Left forelimb (tissue), 1 donor: ENCODE measurements around the gene KAZN.

Source experiments
- DNase-seq: peaks from one replicate; pipeline ENCODE4 v3.0.0-alpha.2; 2018; ENCODE audit warnings: low spot score

The KAZN gene

DNA sequence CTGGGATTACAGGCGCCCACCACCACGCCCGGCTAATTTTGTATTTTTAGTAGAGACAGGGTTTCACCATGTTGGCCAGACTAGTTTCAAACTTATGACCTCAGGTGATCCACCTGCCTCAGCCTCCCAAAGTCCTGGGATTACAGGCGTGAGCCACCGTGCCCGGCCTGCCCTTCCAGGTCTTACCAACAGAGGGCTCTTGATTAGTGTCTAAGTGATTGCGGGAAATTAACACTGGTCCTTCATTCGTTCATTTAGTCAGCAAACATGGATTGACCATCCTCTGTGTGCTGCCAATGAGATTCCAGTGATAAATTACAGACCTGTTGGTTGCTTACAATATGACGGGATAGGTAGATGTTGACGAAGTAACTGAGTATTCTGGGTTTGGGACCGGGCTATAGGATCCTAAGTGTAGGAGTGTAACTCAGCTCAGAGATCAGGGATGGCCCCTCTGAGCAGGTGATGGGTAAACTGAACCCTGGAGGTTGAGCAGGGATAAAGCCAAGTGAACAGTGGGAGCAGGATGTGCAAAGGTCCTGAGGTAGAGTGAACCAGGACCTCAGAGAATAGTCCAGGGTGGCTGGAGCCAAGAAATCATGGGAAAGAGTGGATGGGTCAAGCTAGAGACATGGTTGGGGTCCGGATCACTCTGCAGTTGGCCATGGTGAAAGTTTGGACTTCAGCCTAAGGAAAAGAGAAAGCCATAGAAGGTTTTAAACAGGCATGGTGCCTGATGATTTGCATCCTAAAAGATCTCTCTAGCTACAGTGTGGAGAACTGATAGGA, 171.2 kb downstream of the KAZN start:
- DNase-seq, result no peak

DNA sequence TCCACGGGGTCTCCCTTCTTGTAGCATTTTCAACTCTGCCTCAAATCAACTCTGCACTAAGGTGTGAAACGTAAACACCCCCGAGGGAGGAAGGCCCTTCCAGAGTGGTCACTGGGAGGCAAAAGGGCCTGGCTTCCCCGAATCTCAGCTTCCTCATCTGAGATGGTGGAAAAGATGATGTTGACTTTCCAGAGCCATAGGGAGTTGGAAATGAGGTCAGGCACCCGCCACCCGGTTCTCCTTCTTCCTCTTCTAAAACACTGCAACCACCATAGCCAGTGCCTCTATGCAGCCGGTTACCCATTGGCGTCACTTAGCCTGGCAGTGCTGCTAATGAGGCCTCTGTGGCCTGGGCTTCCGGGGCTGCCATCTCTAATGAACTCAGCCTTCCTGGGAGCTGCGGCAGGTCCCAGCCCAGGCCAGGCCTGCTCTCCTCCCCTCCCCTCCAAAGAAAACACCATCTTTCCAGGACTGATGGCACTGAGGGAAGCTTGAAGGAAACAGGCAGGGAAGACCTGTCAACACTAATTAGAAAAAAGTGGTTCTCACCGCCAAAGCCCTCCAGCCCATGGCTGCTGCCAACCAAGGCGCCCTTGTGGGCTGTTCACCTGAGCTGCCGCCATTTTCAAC, 175.0 kb downstream of the KAZN start:
- DNase-seq, result no peak

DNA sequence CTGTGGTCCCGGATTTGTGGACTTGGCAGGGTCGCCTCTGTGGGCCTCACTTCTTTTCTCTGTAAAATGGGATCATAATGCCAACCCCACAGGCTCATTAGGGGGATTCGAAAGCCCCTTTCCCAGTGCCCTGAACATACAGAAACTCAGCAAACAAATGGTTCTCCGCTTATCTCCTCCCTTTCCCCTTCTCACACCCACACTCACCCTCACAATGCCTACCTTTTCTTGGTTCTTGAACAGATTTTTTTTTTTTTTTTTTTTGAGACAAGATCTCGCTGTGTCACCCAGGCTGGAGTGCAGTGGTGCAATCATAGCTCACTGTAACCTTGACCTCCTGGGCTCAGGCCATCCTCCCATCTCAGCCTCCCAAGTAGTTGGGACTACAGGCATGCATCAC, 175.7 kb downstream of the KAZN start:
- no peak for DNase-seq

DNA sequence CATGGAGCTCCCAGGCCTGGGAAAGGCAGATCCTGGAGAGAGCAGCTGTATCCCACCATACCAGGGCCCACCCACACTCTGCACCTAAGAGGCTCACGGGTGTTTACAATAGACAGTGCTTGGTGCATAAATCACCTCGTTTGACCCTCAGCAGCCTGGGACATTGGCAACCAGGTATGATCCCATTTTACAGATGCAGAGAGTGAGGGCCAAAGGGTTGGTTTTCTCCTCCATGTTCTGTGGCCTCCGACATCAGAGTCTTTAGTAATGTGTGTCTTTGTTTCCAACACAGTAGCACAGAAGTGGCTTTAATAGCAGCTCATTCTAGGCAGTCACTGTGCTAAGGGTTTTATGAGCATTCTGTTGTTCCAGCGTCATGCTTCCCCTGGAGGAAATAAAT, 176.5 kb downstream of the KAZN start:
- DNase-seq, result no peak

DNA sequence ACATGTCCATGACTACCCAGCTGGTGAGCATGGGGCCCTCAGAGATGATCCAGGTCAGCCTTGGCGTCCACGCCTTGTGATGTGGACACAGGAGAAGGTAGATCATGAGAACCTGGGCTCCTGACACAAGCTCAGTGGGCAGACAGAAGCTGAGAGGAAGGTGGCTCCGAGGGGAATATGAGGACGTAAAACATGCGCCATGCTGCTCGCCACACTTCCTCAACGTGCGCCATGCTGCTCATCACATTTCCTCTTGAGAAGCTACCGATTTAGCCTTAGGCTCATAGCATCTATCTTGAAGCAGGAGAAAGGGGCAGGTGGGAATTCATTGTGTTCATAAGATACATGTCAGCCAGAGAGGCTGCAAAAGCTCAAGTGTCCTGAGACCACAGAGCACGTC, 176.9 kb downstream of the KAZN start:
- no peak for DNase-seq

DNA sequence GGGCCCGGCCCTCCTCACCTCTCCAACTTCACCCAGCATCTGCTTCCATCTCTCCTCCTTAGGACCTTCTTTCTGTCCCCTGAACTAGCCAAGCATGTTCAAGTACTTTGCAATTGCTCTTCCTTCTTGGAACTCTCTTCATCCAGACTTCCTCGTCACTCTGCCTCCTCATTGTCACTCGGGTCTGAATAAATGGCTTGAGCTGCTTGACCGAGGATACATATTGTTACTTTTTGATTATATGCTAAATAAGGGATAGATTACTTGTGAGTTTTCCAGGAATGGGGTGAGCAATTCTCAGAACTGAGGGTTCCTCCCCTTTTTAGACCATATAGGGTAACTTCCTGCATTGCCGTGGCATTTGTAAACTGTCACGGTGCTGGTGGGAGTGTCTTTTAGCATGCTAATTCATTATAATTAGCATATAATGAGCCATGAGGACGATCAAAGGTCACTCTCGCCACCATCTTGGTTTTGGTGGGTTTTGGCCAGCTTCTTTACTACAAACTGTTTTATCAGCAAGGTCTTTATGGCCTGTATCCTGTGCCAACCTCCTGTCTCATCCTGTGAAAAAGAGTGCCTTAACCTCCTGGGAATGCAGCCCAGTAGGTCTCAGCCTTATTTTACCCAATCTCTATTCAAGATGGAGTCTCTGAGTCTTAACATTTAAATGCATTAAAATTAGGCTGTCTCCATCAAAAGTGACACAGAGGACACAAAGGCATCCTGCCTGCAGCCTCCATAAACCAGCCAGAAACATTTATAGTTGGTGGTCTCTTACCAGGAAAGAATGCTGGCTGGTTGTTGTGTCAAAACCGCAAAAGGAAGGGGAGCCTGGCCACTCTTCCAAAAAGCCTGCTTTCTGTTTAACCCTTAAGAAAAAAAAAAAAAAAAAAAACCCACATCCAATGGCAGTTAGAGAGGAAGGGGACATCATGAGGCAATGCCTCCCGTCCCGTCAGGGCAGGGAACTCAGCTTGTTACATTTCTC, 179.3 kb downstream of the KAZN start:
- DNase-seq, result no peak

DNA sequence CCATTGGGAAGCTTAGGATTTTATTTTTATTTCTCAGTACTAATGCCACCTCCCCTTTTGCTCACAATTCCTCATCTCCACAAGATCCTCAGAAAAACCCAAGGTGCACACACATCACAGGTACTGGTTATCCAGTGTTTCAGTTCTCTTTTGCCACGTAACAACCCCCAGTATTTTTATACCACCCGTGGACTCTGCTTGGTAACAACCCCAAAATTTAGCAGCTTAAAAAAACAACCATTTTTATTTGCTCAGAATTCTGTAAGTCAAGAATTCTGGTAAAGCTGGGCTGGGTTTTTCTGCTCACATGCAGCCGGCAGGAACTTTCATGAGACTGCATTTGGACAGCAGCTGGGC, 180.0 kb downstream of the KAZN start:
- no peak for DNase-seq

DNA sequence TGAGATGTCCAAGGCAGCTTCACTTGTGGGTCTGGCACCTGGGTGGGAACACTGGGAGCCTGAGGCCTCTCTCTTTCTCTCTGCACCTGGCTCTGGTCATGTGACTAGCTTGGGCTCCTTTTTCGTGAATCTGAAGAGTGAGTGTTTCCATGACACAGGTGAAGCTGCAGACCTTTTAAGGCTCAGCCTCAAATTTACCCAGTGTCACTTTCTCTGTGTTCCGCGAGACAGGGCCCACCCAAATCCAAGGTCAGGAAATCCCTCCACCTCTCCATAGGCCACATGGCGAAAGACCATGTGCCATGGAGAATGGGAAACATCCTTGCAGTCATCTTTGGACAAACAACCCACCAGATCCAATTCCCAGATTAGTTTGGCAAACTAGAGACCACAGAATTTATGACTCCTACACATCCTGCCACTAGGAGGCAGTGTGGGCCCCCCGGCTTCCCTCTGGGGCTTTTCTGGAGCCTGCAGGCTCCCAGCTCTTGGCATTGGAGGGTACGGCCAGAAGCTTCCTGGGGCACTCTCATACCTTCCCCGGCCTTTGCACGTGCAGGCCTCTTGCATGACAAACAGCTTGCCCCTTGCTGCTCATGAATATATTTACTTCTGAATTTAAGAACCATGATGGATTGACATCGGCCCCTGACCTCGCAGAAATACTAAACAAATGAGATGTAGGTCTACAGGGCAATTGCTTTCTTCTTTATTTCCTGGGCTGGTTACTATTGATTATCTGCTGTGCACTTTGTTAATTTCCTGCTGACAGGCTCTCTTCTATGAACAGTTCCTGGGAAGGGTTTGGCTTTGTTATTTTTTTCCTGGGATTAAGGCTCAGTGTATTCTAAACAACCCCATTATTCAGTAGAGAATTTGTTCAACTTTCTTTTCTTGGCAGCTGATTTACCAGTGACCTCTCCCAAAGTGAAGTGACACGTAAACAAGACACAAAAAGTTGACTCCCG, 180.7 kb downstream of the KAZN start:
- no peak for DNase-seq

DNA sequence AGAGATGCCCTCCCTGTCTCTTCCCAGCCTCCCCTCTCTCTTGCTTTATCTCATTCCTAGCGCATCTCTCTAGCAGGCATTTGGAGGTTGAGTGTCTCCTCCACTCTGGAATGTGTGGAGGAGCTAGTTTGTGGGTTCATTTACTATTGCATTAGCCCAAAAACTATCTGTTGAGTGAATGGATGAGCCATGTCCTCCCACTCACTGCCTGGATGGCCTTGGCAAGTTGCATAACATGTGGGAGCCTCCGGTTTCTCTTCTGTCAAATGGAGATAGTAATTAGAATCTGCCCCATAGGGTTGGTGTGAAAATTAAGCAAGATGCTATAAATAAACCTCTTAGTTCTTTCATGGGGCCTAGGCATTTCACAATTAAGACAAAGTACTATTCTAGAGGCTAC, 181.8 kb downstream of the KAZN start:
- no peak for DNase-seq

DNA sequence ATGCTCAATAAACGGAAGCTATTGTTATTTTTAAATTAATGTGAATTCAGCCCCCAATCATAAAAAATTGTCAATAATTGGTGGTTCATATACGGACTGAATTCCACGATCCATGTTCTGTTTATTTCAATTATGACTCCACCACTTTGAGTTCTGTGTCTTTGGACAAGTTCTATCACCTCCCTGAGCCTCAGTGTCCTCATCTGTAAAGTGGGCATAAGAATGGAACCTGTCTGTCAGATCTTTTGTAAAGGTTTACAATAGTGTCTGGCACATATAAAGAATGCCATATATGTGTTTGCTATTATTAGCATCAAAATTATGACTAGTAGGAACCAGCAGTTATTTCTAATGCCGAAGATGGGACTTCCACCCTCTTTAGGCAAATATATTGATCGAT, 183.3 kb downstream of the KAZN start:
- no peak for DNase-seq

DNA sequence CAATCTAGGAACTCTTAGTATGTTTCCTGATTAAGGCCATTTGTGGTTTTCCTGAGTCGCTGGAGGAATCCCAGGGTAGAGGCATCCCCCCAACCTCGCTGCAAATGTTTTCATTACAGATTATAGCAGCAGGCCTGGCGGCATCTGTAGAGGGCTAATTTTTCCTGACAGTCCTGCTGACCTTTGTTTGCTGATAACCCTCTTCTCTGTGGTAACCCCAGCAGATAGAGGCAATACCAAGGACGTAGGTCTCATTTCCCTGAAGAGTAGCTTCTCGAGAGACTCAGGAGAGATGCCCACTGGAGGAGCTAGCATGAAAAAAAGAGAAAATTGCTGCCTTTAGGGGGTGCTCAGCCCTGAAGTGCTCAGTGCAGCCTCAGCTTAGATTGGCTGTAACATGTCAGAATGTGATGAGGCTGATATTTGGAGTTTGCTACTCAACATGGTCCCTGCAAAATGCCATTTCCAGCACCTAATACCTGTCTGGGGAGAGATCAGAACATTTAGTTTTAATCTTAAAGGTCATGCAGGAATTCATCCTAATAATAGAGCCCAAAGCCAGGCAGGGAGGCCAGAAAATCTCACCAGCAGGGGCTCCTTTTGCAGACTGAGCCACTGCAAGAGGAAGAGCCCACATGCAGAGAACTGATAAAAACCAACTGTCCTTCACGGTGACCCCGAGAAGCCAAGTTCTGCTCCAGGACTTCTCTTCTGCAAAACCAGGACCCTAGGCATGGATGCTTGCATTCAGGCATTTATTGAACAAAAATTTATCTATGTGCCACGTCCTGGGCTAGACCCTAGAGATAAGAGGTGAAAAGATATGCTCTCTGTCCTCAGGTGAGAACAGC, 184.5 kb downstream of the KAZN start:
- no peak for DNase-seq

DNA sequence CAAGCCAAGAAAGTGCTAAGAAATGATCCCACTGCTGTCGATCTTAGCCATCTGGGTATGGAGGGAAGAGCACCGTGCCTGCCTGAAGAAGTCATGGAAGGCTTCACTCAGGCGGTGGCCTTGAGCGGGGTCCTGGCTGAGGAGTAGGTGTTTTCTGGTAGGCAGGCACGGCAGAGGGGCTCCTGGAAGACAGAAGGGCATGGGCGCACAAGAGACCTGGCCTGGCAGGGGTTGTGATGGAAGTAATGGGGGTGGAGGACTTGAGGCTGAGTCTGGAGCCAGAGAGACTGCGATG, 185.1 kb downstream of the KAZN start:
- DNase-seq, result no peak

DNA sequence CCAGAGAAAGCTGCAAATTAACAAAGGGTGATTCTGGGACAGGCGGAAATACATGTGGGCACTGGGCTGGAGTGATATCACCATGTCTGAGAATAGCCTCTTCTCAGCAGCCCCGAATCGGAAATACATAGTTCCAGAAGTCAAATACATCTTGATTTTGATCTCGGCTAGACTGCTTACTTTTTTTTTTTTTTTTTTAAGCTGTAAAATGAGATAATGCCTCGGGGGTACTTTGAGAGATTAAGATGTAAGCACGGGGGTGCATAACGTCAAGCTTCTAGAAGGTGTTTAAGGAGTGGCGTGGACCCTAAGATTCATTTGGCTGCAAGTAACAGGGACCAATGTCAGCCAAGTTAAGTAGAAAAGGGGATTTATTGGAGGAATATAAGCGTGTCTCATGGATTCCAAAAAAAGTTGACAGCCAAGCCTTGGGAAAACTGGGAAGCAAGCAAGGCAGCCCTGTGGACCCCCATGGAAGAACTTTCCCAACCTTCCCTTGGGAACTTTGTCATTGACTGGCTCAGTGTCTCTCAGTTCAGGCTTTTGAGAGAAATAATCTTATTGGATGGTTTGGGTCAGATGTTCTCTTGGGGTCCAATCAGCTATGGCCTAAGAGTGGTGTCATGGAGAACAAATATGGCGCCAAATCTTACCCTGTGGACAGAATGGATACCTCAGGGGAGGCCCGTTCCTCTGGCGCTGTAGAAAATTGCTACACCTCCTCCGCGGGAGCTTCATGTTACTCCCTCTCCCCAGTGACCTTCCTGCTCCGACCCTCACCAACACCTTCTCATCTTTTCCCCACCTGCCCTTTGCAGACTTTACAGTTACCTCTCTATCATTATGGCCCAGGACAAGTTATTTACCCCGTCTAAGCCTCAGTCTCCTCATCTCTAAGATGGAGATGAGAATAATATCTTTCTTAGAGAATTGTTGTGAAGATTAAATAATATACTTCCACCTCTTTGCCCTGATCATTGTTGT, 186.6 kb downstream of the KAZN start:
- DNase-seq, result no peak

DNA sequence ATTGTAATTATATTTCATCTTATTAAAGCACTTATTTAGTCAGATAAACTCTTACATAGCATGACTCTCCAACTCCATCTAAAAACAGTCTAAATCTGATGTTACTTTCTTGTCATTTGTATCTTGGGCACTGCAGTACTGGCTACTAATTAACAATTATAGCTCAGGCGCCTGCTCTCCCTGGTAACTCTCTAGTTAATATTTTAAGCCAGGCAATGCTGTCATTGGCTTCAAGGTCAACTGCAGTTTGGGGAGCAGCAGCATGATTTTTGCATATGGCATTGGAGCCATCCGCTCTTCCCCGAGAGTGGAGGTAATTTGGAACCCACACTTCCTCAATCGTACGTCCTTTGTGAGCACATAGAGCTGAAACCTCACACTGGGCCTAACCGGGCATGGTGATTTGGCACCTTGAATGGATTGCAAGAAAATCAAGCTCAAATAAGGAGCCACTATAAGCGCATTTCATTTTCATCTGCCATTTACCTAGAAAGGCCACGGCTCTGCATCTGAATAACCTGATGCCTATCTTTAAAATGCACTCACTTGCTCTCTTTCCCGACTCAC, 187.7 kb downstream of the KAZN start:
- no peak for DNase-seq

DNA sequence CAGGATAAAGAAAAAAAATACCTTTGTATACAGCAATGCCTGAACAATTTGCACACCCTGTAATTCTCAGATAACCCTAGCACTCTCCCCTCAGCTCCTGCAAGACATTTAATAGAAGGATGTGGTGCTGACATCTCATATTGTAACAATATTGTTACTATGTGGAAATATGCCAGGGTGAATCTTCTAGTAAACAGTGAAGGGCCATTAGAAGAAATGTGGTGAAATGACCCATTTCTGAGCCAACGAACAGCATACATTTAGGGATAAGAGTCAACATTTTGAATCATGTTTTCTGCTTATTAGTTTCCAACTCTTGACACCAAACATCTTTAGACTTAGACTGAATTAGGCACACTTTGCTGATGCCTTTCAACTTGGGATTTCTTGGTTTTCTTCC, 188.2 kb downstream of the KAZN start:
- DNase-seq, result no peak

DNA sequence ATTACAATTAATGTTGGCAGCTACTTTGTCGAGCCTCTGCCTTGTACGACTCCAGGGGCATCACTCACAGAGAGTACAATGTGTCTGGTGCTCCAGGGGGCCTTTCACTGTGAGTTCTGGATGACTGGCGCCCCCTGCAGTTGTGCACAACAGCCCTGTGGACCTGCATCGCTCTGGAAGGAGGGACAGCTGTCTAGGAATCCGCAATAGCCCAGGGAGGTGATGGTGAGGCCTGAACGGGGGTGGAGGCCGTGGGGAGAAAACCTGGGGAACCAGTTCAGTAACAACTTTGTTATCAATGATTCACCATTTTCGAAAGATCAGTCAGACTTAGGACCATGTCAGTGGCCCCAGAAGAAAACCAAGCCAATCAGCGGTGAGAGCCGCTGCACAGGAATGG, 189.1 kb downstream of the KAZN start:
- DNase-seq, result no peak

DNA sequence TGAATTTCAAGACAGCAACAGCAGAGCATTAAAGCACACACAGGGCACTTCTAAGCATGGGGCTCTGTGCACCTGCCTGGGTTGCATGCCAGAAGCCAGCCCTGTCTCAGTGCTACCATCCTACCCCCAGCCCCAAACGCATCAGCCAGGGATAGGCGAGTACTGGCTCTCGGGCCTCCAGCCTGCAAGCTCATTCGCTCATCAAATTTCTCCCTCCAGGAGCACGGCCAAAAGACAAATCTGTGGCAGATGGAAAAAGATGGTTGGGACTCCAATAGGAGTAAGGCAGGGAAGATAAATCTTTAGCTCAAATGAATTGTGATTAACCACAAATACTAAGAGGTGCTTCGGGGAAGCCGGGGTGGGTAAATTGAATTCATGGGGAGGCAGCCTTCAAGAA, 189.6 kb downstream of the KAZN start:
- no peak for DNase-seq

DNA sequence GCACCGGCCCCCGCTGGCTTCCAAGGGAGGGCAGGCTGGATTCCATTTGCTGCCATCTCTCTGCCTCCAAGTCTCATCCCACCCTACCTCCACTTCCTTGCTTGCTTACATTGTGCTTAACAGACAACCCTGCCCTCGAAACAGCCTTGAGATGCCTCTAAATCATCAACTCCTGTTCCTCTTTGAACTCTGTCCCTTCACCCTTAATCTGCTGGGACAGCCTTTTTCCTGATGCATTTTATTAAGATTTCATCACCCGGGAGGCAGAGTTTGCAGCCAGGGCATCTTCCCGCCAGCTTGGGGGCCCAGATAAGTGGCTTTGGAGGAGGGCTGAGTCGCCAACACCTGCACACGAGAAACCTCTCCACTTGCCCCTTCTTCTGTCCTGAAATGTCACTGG, 192.5 kb downstream of the KAZN start:
- no peak for DNase-seq

DNA sequence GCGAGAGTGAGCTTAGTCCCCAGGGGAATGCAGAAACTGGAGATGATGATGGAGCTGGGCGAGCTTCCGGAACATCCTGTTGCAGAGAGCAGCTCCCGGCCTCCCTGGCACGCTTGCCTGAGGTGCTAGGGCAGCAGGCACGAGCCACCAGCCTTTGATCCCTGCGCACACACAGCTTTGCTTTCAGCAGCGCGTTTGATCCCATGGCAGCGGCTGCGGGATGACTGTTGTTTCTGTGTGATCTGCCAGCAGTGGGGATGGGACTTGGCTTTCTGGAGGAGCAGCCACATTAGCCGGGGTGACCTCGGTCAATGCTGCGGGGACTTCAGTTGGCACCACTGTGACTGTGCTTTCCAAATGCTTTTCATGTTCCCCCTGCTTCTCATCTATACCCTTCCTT, 193.2 kb downstream of the KAZN start:
- no peak for DNase-seq
